HG03442 (cell line): ENCODE data around the gene TEDC2.
"Not testable (repeated sequence)": the region's sequence is repeated elsewhere in the genome, so short reads cannot be mapped to it uniquely, and the experiment has no call there.

Experiments
- ATAC-seq: cut with Tn5 transposase; IDR thresholded peaks from one replicate; pipeline ENCODE4 v1.9.1; 2021; ENCODE audit warnings: mild to moderate bottlenecking, moderate library complexity; ENCODE audit not compliant: unreplicated experiment

The TEDC2 gene, protein sequence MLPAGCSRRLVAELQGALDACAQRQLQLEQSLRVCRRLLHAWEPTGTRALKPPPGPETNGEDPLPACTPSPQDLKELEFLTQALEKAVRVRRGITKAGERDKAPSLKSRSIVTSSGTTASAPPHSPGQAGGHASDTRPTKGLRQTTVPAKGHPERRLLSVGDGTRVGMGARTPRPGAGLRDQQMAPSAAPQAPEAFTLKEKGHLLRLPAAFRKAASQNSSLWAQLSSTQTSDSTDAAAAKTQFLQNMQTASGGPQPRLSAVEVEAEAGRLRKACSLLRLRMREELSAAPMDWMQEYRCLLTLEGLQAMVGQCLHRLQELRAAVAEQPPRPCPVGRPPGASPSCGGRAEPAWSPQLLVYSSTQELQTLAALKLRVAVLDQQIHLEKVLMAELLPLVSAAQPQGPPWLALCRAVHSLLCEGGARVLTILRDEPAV

DNA sequence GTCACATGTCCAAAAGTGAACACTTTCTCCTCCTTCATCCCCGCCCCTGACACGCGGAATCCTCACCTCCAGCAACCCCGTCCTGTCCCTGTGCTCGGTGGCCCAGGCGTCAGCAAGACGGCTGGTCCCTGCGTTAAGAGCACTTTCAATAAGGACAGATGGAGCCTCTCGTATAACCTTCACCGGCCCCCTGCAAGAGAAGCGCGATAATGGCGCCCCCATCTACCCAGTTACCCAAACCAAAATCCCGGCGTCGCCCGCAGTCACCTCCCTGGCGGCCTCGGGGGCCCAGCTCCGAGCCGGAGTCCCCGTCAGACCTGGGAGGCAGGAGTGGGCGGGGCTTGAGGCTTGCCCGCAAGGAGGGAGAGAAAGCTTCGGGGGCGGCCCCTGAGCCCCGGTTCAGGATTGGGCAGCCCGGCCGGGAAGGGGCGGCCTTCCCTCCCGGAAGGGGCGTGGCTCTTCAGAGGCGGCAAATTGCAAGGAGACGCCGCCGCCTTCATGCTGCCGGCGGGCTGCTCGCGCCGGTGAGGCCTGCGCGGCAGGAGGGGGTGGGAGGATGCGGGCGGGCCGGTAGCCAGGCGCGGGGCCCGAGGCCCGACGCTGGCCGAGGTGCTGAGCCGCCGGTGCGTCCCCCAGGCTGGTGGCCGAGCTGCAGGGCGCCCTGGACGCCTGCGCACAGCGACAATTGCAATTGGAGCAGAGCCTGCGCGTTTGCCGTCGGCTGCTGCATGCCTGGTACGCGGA, at the start of gene TEDC2:
TEDC2 (plus strand) TSS at position 463 of the 744 bp plus-strand sequence; CDS start at position 499, 36 bp downstream.
- ATAC-seq, result peak; percentile 81

GRCh38 chr16:2415085-2415484, 44.8 kb upstream of the TEDC2 start:
- no peak for ATAC-seq

DNA sequence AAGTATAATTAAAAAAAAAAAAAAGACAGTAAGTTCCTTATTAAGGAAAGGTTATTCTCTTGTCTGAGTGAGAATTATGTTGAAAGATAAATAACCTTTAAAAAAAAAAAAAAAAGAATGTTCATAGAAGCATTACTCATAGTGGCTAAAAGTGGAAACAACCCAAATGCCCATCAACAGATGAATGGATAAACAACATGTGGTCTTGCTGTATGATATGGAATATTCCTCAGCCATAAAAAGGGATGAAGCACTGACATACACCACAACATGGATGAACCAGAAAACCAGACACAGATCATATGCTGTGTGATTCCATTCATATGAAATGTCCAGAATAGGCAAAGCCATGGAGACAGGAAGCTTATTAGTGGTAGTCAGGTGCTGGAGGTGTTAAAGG, 39.9 kb upstream of the TEDC2 start:
- no peak for ATAC-seq

DNA sequence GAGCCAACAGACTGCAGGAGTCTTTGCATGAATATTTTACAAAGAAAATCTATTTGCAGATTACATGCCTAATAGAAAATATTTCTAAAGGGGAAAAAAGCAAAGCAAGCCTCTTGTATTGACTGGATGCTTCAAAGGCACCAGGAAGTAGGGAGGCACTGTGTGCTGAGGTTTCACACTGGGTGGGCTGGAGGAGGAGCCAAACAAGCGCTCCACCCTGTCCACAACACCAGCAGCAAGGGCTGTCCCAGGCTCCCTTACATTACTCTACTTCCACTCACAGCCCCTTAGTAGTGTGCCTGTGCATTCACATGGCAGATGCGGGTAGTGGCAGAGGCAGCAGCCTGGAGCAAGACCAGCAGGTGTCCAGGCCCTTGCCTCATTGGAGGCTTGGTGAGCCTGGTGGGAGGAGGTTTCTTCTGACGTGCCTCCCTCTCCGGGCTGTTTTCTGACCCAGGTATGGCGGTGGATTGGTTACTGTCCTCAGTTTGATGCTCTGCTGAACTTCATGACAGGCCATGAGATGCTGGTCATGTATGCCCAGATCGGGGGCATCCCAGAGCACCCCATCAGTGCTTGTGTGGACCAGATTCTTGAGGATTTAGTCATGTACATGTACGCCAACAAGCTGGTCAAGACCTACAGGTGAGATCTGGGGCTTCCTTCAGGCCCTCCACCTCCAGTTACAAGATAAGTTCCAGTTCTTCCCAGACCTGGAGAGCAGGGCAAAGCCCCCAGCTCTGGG, 37.6 kb upstream of the TEDC2 start:
- ATAC-seq, result no peak

DNA sequence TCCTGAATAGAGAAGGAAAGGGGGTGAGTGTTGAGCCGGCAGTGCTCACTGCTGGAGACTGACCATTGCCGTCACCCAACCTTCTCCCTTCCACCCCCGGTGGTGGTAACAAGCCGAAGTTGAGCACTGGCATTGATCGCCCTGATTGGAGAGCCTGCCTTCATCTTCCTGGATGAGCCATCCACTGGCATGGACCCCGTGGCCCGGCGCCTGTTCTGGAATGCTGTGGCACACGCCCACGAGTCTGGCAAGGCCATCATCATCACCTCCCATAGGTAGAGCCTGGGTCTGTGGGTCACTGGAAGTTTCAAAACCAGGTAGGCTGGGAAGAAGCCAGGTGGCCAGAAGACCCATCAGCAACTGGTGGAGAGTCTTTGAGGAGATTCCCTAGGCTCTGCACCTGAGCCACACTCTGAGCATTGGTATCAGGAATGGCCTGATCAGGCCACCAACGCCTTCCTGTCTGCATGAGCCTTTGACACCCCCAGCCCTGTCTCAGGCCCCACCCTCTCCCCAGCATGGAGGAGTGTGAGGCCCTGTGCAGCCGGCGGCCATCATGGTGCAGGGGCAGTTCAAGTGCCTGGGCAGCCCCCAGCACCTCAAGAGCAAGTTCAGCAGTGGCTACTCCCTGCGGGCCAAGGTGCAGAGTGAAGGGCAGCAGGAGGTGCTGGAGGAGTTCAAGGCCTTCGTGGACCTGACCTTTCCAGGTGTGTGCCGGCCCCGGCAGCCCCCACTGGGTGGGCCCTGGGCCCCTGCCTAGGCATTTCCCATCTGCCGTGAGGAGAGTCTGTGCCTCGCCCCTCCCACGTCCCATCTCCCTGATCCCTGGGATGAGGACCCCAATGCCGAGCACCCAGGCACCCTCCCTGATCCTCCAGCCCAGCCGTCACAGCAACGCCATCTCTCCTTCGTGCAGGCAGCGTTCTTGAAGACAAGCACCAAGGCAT, 35.6 kb upstream of the TEDC2 start:
- no peak for ATAC-seq

- no peak for ATAC-seq
These were observed 34.8 kb upstream of the TEDC2 start for GRCh38 chr16:2425008-2425518.

DNA sequence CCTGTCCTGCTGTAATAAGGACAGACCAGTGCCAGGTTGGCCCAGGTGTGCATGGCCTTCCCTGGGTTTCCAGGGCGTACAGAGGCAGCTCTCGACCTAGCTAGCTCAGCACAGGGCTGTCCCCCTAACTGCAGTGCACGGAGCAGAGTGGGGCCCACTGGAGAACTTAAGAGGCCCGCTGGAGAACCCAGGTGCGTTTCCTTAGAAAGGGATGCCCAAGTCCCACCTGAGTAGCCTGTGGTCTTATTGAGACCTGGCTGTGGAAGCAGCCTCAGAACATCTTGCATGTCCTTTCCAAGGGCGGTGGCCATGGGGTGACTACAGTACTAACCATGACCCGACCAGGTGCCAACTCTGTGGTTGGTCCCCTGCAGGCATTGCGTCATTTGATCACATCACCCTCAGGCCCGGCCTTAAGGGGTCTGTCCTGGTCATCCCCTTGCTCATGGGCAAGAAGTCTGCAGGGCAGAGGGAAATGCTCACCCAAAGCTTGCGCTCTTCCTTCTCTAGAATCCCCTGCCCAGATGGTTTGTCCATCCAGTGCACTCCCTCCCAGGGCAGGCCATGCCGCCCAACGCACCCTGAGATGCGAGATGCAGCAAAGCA, 34.0 kb upstream of the TEDC2 start:
- no peak for ATAC-seq

DNA sequence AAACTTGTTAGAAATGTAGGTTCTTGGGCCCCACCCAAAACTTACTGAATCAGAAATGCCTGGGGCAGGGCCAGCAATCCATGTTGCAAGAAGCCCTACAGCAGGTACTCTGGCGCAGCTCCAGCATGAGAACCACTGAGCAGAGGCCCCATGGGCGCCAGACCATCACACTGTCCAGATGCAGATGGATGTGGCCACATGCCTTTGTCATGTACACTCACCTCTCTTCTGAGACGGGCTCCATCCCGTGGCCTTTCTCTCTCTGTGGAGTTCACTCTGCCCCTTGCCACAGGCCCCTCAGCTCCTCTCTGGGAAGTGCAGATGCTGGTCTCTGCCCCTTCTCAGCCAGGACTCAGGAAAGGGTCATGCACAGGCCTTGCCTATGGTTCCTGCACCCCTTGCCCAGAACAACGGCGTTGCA, 33.0 kb upstream of the TEDC2 start:
- ATAC-seq, result no peak

GRCh38 chr16:2427526-2427925, 32.4 kb upstream of the TEDC2 start:
- no peak for ATAC-seq

- no peak for ATAC-seq
These were observed 31.7 kb upstream of the TEDC2 start for GRCh38 chr16:2428051-2428783.

GRCh38 chr16:2428784-2429033, 31.2 kb upstream of the TEDC2 start:
- ATAC-seq, result no peak

DNA sequence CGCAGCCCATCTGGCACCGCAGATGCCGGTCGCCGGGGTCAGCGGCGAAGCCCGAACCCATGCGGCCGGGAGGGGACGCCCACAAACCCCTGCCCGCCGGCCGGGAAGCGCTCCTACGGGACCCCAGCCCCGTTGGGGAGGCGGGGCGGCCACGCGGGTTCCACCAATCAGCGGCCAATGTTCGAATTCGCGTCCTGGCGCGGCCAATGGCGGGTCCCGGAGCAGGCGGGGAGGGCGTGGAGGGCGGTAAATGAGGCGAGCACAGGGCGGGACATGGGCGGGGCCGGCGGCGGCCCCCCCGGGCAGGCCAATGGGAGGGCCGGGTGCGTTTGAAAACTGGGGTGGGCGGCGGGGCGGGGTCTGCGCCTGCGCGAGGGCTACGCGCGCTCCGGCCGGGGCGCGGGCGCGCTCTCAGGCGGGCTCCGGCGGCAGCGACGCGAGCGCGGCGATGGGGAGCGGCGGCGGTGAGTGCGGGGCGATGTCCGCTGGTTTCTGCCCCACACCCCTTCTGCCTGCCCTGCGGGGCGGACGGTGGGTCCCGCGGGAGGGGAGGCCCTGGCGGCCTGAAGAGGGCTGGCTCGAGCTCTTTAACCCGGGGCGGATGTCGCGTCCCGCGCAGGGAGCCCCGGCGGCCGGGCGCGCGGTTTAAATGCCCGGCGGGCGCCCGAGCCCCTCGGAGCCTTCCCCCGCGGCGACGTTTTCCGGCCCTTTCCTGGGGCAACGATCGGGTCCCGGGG, 30.7 kb upstream of the TEDC2 start, which contains the start of gene CCNF:
CCNF (plus strand) TSS at position 414 of the 737 bp plus-strand sequence; CDS start at position 449, 35 bp downstream.
- peak; percentile 81 for ATAC-seq

DNA sequence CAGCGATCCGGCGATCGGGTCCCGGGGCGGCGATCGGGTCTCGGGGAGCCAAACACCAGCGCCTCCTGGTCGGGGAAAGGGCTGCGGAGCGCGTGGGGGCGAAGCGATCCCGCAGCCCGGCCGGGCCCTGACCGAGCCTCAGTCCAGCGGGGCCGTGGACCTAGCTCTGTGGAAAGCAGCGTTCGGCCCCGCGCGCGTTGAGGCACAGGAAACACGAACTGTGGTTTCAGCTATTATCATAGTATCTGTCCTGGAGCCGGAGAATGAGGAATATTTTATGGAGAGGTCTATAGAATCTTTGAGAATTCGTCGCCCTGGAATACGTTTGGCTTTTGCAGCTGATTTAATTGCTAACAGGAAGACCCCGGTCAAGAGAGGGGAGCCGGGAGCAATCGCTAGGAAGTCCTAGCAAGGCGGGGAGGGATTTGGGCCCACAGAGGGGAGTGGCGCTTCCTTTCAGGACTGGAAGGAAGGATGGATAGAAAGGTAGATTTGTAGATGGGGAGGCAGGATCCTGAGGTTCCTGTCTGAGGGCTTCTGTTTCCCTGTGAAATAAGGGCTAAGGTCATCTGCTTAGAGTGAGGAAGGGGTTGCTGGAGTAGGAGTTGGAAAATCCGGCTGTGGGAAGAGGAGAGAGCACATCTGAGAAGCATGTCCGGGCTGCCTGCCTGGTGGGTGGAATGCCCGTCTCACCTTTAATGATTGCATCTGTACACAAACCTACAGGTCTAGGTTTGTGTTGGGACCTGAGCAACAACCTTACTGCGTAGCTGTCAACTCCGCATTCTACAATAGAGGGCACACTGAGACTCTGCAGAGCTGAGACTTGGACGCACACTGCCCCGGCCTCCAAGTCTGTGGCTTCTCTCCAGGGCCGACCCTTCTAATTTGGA, 29.9 kb upstream of the TEDC2 start:
- no peak for ATAC-seq

DNA sequence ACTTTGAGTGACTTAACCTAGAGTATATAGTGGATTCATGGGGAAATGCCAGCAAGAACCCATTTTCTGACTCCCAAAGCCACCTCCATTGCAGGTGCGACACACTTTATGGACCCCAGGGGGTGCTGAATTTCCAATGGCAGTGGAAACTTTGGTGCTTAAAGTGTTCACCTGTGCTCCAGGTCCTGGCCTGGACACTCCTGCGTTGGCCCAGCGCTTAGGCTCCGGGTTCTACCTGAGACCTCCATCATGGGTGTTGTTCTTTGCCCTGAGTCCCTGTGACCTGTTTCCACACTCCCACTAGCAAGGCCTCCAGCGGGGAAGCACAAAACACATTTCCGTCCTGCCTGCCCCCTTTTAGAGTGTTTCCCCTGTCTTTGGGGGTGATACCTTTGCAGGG, 27.6 kb upstream of the TEDC2 start:
- no peak for ATAC-seq

DNA sequence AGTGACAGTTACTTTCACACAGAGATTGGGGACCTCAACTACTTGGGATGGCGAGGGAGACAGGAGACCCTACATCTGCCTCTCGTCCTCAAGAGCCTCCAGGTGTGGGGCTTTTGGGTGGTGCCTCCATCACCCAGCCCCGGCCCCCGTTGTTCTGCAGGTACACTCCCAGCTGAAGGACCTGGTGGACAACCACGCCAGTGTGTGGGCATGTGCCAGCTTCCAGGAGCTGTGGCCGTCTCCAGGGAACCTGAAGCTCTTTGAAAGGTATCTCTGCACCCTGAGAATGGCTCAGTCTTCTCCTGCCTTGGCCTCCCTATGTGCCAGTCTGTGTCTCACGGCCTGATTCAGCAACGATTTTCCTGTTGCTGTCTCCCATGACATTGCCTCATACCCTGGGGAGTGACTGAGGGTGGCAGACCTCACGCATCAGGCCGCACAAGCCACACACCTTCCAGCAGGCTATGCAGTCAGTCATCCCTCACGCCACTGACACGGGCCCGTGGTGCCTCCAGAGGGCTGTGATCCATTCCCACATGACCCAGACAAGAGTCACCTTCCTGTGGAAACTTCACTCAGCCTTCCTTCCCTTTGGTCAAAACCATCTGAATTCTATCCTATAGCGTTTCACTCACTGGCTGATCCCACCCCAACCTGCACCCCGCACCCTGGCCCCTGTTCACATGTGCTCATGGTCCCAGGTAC, 27.0 kb upstream of the TEDC2 start:
- ATAC-seq, result no peak

DNA sequence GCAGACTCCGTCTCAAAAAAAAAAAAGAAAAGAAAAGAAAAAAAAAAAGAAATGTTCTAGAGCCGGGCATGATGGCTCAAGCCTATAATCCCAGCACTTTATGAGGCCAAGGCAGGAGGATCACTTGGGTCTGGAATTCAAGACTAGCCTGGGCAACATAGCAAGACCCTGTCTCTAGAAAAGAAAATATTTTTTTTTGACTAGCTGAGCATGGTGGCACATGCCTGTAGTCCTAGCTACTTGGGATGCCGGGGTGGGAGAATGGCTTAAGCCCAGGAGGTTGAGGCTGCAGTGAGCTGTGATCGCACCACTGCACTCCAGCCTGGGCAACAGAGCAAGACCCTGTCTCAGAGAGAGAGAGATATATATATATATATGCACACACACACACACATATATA, 24.7 kb upstream of the TEDC2 start:
- not testable (repeated sequence) for ATAC-seq

- ATAC-seq, result no peak
These were observed 23.8 kb upstream of the TEDC2 start for GRCh38 chr16:2436110-2436509.
